Measurements from ENCODE around the gene LRMDA. TPM values are rescaled to one million over a fixed set of nuclear protein-coding genes. Genes with fewer than 3 reads are reported as not detected.

Gene LRMDA
- total RNA-seq, 4 donors from 2014 or later: 0.76 to 6.4 (median 1.3) TPM

GRCh38 chr10:76309070-76309469, 877.6 kb downstream of the LRMDA start:
- TF ChIP-seq POLR2A (IDR thresholded peaks at IDR 0.05): no peak
- TF ChIP-seq CTCF (IDR thresholded peaks at IDR 0.05): no peak
- DNase-seq (ENCODE audit: low spot score in 2 of 2): no peak
- intact Hi-C loops (cut with DNase I; ENCODE audit: low total_unique reads): no loop called here
- WGBS, 2 donors: 55 to 65% methylated on average over 7 of the region's 7 CpGs
- no peak overlapping the region for H3K4me3 ChIP-seq (ENCODE audit: low read depth, poor library complexity, severe bottlenecking)

- DNase-seq (ENCODE audit: low spot score in 2 of 2): no peak
- no peak overlapping the region for H3K4me3 ChIP-seq (ENCODE audit: low read depth, poor library complexity, severe bottlenecking)
- intact Hi-C loops (cut with DNase I; ENCODE audit: low total_unique reads): no loop called here
- no peak for TF ChIP-seq CTCF (IDR thresholded peaks at IDR 0.05)
- no peak for TF ChIP-seq POLR2A (IDR thresholded peaks at IDR 0.05)
- WGBS, 2 donors: 53 to 69% methylated on average over 7 of the region's 7 CpGs
Observed at GRCh38 chr10:76309741-76310587, 878.5 kb downstream of the LRMDA start.

- no peak for DNase-seq (ENCODE audit: low spot score in 2 of 2)
- intact Hi-C loops (cut with DNase I; ENCODE audit: low total_unique reads): no loop called here
- TF ChIP-seq CTCF (IDR thresholded peaks at IDR 0.05) (no peak), POLR2A (IDR thresholded peaks at IDR 0.05) (no peak)
- H3K4me3 ChIP-seq (ENCODE audit: low read depth, poor library complexity, severe bottlenecking): no peak overlapping the region
- WGBS, 2 donors: 49 to 50% methylated on average over 1 of the region's 1 CpG
Observed at GRCh38 chr10:76310588-76311080, 879.2 kb downstream of the LRMDA start.

- DNase-seq (ENCODE audit: low spot score in 2 of 2): peak in 1 of 2 donors; percentile 39
- WGBS, 2 donors: 46 to 50% methylated on average over 4 of the region's 4 CpGs
- intact Hi-C loops (cut with DNase I; ENCODE audit: low total_unique reads): no loop called here
- TF ChIP-seq CTCF (IDR thresholded peaks at IDR 0.05) (no peak), POLR2A (IDR thresholded peaks at IDR 0.05) (no peak)
- no peak overlapping the region for H3K4me3 ChIP-seq (ENCODE audit: low read depth, poor library complexity, severe bottlenecking)
Observed at GRCh38 chr10:76311752-76312636, 880.6 kb downstream of the LRMDA start.

- no peak for TF ChIP-seq CTCF (IDR thresholded peaks at IDR 0.05)
- TF ChIP-seq POLR2A (IDR thresholded peaks at IDR 0.05): no peak
- H3K4me3 ChIP-seq (ENCODE audit: low read depth, poor library complexity, severe bottlenecking): no peak overlapping the region
- intact Hi-C loops (cut with DNase I; ENCODE audit: low total_unique reads): no loop called here
- no peak for DNase-seq (ENCODE audit: low spot score in 2 of 2)
- WGBS, 2 donors: 90 to 100% methylated on average over 4 to 11 of the region's 14 CpGs
Observed at GRCh38 chr10:76315240-76315639, 883.8 kb downstream of the LRMDA start.
